ENCODE measurements around the gene ZBTB17. TPM values are rescaled to one million over a fixed set of nuclear protein-coding genes. Genes with fewer than 3 reads are reported as not detected.

ZBTB17 gene
- total and polyA plus RNA-seq, 12 donors: 8.0 to 172 (median 33.7) TPM

- H3K4me3 ChIP-seq: no peak overlapping the region
- peaks cover 43 to 56% of the 10 kb centered on the region in 2 donors for H3K4me1 ChIP-seq (replicated peaks in 1 of 2)
- intact Hi-C loops (cut with DNase I): no loop called here
- H3K36me3 ChIP-seq (replicated peaks in 1 of 2): peaks cover 0 to 63% of the 10 kb centered on the region in 2 donors
- peak overlapping the region in 3 of 5 donors; percentile 52 to 82 (median 76) for H3K27ac ChIP-seq
- 75 to 87% (median 81%) methylated on average over 6 to 18 of the region's 18 CpGs for WGBS, 4 donors
- DNase-seq: peak in 4 of 7 donors; percentile 16 to 55 (median 32)
- TF ChIP-seq CTCF (IDR thresholded peaks at IDR 0.05) (no peak), POLR2A (IDR thresholded peaks at IDR 0.05) (no peak)
- H3K9me3 ChIP-seq (replicated peaks in 1 of 3): no peaks in the 10 kb centered on the region
- no peaks in the 10 kb centered on the region for H3K27me3 ChIP-seq
Measured at GRCh38 chr1:15946571-15947381, 29.1 kb downstream of the ZBTB17 start.

- intact Hi-C loops (cut with DNase I): no loop called here
- peak overlapping the region in 3 of 5 donors; percentile 52 to 82 (median 76) for H3K27ac ChIP-seq
- TF ChIP-seq POLR2A (IDR thresholded peaks at IDR 0.05): peak in 1 of 2 donors; percentile 45
- no peak for TF ChIP-seq CTCF (IDR thresholded peaks at IDR 0.05)
- H3K9me3 ChIP-seq (replicated peaks in 1 of 3): no peaks in the 10 kb centered on the region
- 72 to 77% (median 72%) methylated on average over 5 to 17 of the region's 17 CpGs; no CpG with 5 or more reads in 1 of the 4 donors for WGBS, 4 donors
- no peak overlapping the region for H3K4me3 ChIP-seq
- H3K36me3 ChIP-seq (replicated peaks in 1 of 2): peaks cover 0 to 72% of the 10 kb centered on the region in 2 donors
- peak; percentile 74 to 89 (median 86) for DNase-seq
- peaks cover 35 to 48% of the 10 kb centered on the region in 2 donors for H3K4me1 ChIP-seq (replicated peaks in 1 of 2)
- no peaks in the 10 kb centered on the region for H3K27me3 ChIP-seq
Measured at GRCh38 chr1:15945832-15946448, 30.0 kb downstream of the ZBTB17 start.

- Histone ChIP-seq H3K27me3 (no peaks in the 10 kb centered on the region), H3K4me1 (replicated peaks in 1 of 2) (peaks cover 28 to 43% of the 10 kb centered on the region in 2 donors), H3K36me3 (replicated peaks in 1 of 2) (peaks cover 0 to 79% of the 10 kb centered on the region in 2 donors), H3K27ac (peak overlapping the region in 3 of 5 donors; percentile 52 to 82 (median 76)), H3K4me3 (no peak overlapping the region), H3K9me3 (replicated peaks in 1 of 3) (no peaks in the 10 kb centered on the region)
- WGBS, 4 donors: 88 to 90% (median 90%) methylated on average over 26 to 39 of the region's 39 CpGs
- intact Hi-C loops (cut with DNase I): no loop called here
- TF ChIP-seq POLR2A (IDR thresholded peaks at IDR 0.05) (no peak), CTCF (IDR thresholded peaks at IDR 0.05) (no peak)
- DNase-seq: peak in 4 of 7 donors; percentile 17 to 52 (median 32)
Measured at GRCh38 chr1:15945011-15945831, 30.7 kb downstream of the ZBTB17 start.
